Left forelimb (tissue), 1 donor: ENCODE measurements around the gene NAXD.
"Not testable (repeated sequence)": the region's sequence is repeated elsewhere in the genome, so short reads cannot be mapped to it uniquely, and the experiment has no call there.

Source experiments
- DNase-seq: peaks from one replicate; pipeline ENCODE4 v3.0.0-alpha.2; 2018; ENCODE audit warnings: low spot score

Gene NAXD

DNA sequence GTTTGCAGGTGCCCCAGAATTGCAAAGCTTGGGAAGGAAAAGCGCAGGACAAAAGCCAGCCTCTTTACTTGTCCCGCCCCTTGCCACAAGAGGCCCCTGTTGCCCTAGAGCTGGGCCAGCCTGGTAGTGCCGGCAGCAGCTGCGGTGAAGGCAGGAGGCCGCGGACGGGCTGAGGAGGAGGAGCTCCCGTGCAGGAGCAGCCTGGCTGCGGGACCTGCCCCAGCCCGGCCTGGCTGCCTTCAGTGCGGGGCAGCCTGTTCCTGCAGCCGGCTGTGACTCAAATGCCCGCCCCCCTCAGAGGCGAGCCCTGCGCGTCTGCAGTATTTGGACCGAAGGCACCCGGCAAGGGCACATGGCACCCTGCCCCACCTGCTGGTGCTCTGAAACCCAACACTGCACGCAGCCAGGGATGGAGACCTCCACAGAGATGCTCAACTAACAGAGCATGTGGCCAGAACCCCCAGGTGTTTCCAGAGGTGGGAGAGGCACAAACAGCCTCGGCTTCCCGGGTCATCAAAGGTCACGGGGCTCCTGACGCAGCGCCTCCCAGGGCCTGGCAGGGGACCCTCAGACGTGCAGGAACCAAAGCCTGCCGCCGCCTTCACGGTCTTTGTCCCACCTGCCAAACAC lies 29.7 kb downstream of the NAXD start:
- no peak for DNase-seq

DNA sequence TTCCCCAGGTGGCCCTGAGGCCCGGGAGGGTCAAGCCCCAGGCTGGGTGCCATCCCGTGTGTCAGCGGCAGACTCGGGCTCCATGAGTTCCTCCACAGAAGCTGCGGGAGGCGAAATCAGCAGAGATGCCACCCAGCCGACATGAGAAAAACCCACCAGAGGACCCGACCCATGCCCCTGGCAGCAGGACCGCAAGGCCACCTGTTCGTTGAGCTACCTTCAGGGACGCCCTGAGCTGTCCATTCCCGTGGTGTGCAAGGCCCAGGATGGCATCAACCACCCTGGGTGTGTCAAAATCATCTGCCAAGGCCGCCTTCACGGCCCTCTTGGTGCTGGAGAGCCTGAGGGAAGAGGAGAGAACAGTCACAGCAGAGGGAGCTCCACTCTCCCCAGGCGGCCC lies 30.4 kb downstream of the NAXD start:
- no peak for DNase-seq

DNA sequence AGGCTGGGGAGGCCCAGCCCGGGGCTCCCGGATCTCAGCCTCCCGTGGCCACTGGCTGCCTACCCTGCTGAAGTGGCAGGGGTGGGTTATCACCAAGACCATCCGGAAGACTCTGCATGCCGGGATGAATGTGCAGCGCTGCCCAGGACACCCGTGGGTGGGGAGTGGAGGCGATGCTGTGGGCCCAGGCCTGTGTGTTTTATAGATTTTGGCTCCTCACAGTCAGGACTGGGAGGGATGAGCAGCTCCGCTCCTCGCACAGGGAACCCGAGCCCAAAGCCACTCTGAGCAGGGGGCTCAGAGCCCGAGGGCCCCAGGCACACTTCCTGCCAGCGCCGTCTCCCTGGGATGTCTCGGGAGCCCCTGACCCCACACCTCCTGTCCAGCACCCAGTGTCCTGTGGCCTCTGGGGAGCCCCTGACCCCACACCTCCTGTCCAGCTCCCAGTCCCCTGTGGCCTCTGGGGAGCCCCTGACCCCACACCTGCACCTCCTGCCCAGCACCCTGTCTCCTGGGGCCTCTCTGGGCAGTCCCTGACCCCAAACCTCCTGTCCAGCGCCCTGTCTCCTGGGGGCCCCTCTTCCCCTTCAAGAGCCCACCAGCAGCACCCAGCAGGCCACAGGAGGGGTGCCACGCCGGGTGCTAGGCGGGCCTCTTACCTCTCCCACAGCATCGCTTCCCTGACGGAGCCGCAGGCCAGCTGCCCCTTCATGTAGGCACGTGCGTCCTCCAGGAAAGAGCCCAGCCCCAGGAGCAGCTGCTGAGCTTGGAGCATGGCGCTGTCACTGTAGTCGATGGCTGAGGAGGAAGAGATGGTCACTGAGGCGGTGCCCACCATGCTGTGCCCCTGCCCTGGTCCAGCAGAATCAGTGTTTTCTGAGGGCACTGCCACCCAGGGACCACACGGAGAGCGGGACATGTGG lies 31.4 kb downstream of the NAXD start:
- no peak for DNase-seq

DNA sequence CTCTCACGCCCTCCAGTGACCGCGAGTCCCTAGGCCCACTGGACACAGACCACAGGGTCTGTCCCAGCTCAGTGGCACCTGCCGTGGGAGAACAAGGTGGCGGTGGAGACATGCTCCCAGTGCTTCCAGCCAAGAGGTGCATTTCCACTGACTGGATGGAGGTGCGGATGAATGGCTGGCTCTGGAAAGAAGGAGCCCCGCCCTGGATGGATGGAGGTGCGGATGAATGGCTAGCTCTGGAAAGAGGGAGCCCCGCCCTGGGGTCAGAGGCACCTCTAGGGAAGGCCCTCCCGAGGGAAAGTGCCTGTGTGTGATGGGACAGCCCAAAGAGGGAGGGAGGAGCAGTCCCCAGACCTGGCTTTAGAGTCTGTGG lies 32.0 kb downstream of the NAXD start:
- DNase-seq, result peak; percentile 42

DNA sequence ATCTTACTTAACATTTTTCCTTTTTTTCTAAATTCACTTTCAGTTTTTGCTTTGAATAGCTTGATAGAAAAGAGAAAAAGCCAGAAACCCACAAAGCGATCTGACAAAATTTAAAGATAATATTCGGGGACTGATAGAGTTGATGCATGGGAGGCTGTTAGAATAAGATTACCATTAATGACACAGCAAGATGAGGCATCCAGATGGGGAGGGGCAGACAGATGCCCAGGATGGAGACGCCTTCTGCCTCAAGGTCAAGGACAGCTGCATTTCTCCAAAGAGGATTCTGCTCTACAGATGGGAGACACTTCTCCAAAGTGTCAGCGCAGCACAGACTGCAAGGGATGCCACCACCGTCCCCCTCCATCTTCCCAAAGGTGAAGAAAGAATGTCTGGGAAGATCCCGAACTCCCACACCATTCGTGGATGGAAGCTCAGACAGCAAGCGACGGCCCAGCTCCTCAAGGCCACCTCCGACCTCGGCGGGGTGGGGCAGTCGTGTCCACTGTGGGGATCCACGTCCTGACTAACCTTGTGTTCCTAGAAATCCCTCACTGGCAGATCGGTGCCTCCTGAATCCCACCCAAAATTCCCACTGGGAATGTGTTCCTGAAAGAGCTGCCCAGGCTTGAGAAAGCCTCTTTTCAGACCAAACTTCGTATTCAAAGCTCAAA lies 32.9 kb downstream of the NAXD start:
- DNase-seq, result peak; percentile 38

DNA sequence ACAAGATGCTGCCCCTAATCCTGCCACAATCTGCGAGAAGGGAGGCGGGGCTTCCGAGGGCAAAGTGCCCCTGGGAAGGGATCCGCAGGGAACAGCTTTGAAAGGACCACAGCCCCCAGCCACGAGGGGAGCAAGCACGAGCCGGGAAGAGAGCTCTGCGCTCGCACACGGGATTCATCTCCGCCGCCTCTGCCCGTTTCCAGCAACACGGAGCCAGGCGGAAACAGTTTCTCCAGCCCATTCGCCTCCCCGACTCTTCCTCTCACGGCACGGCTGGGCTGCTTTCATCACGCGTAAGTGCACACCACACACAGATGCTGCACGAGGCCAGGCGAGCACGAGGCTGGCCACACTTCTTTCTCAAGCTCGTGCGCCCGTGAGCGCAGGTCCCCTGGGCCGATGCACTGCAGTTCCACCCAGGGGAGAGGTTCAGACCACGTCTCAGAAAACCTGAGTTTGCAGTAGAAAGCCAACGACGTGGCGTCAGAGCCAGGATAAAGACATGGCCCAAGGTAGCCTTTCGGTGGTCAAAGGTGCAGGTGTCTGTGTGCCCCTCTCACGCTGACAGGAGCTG lies 33.6 kb downstream of the NAXD start:
- peak; percentile 45 for DNase-seq

DNA sequence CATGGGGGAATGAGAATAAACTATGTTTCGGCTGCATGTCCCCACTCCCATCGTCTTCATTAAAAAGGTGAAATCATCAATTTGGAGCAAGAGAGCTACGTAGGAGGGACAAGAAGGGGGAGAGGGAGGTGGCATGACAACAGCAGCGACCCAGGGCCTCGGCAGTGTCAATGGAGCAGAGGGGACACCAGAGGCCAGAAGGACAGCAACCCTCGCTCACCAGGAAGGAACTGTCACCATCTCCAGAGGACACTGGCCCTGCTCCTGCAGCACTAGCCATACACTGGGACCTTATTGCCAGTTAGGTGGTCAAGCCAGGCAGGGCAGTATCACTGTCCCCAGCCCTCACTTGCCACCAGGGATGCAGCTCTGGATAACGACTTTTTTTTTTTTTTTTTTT lies 34.2 kb downstream of the NAXD start:
- DNase-seq, result no peak

DNA sequence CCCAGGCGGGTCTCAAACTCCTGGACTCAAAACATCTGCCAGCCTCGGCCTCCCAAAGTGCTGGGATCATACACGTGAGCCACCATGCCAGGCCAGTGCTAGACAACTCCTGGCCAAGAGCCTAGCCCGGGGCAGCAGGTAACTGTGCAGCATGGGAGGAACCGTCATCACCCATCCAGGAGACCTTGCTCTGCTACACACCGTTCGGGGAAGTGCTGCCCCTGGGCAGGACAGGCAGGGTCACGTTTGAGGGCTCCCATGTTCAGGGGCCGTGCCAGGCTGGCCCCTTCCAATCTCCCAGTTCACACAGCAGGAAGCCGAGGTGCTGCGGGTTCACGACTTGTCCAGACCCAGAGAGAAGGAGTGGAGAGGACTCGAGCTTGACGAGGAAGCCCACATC lies 35.1 kb downstream of the NAXD start:
- peak; percentile 53 for DNase-seq

DNA sequence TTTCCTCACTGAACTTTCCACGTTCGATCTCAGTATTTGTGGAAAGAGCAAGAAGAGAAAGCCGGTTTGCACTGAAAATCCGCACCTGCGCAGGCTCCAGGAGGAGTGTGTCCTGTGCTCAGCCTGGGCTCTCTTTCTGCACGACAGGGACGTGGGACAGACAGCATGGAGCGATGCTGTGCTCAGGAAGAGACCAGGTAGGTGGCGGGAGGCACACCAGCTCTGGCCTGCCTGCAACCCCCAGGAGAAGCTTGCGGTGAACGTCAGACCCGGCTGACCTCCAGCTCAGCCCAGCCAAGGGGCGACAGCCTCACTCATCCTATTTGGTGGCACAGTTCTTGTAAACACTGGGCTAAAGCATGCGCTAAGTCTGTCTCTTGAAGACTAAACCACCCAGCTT lies 35.9 kb downstream of the NAXD start:
- DNase-seq, result no peak

DNA sequence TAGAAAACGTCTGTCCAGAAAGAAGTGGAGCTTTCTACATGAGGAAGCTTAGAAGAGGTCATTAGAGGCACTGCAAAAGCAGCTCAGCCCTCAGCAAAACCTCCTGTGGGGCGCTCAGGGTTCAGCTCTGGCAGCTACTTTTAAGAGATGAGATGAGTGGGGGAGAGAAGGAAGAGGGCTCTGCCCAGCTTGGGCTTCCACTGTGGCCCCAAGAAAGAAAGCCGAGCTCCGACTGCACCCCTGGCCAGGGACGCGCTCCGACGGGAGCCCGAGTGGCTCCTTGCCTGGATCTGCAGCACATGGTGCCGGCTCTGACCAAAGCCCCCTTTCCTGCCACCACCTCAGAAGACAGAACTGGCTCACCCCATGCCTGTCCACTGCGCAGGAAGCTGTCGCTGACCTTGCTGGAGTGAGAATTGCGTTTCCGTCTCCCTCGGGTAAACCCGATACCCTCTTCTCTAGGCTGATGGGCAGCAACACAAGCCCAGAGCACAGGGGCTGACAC lies 36.4 kb downstream of the NAXD start:
- DNase-seq, result no peak

DNA sequence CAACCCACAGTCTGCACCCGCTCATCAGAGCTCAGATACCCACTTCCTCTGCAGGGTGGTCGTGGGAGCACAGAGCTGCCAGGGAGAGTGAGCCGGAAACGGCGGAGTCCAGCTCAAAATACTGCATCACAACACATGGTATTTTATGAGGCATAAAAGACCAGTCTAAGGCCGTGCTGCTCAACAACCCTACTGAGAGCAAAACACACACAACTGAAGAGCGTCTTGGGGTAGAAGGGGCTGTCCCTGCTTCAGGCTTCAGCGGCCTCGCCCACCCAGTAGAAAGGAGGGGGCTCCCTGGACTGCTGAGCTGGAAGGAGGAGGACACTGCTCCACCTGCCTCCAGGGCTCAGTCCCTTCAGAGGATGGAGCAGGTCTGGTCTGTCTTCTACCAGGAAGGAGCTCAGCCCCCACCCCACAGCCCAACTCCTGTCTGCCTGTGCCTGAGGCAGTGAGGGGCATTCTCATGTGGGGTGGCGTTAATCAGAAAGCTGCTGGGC lies 36.9 kb downstream of the NAXD start:
- no peak for DNase-seq

DNA sequence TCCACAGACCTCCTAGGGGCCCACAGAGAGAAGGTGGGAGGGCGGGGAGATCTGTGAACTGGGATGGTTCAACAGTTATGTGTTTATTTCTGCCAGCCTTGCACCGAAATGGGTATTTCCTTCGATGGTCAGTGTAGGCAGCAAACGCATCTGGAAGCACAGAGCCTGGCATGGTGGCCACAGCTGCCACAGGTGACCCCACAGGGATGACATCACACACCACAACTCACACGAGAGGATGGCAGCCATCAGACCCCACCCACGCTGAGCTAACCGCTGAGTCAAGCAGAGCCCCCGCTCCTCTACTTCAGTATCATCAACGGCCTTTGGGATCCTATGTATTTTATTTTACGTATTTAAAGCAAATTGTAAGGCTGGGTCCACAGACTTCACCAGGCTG lies 37.4 kb downstream of the NAXD start:
- DNase-seq, result no peak

DNA sequence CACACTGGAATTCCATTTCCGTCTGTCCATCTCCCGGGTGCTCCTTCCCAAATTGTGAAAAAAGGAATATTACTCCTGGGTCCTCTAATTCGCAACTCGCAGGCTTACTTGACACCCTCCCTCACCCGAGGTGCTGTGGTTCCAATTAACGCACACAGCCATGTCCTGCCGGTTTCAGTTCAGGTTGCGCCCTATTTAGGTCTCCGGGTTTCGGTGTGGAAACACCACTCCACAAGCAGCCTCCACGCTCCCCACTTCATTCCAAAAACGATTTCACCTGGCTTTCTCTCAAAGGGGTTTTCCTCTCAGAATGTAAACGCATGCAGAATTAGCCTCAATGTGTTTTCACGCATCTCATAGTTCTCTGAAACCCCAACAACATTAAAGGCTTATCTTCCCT lies 37.9 kb downstream of the NAXD start:
- no peak for DNase-seq

DNA sequence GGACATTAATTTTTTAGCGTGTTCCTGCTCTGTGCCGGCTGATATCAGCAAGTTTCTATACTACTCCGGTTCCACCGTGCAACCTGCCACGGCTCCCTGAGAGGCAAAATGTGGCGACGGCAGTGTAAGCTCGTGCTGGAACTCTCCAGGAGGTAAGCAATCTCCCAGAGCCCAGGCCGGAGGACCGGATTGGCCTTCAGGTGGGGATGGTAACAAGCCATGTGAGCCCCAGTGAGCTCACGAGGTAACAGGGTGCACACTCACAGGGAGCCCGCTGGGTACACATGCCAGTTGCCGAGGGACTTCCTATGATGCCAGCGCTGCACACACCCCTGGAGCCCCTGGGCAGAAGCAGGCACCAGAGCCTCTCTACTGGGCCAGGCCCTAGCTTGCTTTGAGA lies 38.5 kb downstream of the NAXD start:
- DNase-seq, result no peak

DNA sequence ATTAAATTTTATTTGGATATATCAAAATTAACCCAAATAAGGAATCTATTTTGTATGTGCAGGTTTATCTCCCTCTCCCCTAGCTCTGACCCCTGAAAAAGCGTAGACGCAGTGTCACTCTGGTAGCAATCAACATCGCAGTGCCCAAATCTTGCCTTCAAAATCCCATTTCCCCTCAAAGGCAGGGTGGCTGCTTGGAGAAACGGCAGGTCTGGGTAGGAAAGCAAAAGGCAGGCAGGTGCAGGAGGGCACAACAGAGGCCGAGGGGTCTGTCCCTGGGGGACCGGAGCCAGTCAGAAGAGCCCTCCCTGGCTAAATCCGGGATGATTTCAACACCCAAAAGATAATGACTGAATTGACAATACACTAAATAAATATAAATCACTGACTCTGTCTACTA lies 41.9 kb downstream of the NAXD start:
- DNase-seq, result peak; percentile 36

DNA sequence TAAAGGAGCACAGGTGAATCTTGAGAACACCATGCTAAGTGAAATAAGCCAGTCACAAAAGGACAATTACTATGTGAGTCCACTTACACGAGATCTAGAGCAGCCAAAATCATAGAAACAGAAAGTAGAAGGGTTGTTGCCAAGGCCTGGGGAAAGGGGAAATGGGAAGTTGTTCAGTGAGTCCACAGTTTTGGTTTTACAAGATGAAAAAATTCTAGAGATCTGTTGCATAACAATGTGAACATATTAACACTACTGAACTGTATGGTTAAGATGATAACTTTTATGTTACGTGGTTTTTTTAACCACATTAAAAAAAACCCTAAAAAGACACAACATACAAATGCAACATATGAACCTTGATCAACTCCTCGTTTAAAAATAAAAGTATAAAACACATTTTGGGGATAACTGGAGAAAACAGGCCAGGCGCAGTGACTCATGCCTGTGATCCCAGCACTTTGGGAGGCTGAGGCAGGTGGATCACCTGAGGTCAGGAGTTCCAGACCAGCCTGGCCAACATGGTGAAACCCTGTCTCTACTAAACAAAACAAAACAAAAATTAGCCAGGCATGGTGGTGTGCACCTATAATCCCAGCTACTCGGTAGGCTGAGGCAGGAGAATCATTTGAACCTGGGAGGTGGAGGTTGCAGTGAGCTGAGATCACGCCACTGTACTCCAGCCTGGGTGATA lies 43.0 kb downstream of the NAXD start:
- DNase-seq, result not testable (repeated sequence)

DNA sequence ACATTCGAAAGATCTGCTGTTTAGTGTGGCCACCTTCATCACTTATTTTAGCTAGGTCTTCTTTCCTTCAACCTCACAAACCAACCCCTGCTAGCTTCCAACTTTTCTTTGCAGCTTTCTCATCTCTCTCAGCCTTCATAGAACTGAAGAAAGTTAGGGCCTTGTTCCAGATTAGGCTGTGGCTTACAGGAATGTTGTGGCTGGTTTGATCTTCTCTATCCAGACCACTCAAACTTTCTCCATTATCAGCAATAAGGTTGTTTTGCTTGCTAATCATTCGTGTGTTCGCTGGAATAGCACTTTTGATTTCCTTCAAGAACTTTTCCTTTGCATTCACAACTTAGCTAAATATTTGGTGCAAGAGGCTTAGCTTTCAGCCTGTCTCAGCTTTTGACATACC lies 45.9 kb downstream of the NAXD start:
- DNase-seq, result no peak

DNA sequence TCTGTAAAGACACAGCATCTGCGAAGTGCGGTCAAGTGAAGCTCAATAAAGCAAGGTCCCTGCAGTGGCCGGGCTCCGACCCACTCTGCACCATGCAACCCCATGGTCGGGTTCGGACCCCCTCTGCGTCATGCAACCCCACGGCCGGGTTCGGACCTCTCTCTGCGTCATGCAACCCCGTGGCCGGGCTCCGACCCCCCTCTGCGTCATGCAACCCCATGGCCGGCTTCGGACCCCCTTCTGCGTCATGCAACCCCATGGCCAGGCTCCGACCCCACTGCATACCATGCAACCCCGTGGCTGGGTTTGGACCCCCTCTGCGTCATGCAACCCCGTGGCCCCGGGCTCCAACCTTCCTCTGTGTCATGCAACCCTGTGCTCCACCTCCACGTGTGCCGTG lies 46.7 kb downstream of the NAXD start:
- DNase-seq, result peak; percentile 57

DNA sequence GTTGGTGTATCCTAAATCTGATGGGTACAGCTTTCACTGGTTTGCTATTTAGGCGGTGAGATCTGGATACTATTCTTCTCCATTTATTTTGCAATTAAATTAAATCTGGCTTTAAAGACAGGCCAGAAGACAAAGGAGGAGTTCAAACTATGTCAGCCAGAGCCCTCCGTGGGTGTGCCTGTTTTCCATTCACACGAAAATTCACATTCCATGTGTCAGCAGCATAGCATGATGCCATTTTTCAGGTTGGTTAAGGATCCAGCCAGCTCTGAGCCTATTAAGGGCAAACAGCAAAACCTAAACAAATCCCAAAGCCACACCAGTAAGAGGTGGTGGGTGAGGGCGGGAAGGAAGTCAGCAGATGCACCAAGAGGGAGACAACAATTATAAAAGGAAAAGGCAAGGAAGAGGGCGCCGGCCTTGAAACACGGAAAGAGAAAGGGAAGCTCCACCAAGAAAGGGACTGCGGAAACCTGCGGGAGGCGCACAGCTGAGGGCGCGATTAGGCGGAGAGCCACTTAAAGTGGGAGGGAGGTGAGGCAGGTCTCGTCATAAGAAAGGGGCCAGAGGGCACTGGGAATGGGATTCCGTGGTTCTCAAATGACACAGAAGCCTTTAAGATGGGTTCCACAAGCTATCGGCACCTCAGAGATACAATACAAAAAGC lies 47.6 kb downstream of the NAXD start:
- DNase-seq, result peak; percentile 57

DNA sequence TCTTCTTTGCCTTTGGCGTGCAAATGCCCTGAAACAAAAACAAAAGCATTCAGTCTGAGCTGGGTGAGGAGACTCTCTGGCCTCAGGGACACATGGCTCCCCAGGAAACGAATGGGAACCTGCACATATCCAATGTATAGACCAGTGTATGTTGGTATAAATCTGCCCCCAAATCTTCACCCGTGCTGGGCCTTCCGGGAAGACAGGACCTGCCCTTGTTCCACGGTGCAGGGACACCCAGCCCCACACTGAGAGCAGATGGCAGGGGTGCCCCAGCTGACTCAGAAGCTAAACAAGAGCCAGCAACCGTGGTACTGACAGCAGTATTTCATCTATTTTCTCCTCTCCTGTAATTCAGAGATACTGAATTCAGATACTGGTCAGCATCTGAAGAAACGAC lies 48.1 kb downstream of the NAXD start:
- DNase-seq, result peak; percentile 23

DNA sequence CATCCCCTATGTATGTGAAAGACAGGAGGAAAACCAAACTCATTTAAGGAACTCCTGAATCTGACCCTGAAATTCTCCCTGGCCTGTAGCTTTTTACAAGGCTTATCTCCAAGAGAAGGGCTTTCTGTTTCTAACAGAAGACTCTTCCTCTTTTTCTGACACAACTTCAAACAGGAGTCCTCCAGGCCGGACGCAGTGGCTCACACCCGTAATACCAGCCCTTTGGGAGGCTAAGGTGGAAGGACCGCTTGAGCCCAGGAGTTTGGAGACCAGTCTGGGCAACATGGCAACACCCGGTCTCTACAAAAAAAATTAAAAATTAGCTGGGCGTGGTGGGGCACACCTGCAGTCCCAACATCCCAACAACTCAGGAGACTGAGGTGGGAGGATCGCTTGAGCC lies 48.7 kb downstream of the NAXD start:
- DNase-seq, result peak; percentile 37
